Panc1 (cell line): Measurements from ENCODE around the gene RAPGEF1.

ENCODE experiments used
- POLR2AphosphoS5 ChIP-seq: IDR thresholded peaks from 2 replicates; pipeline ENCODE4 v1.6.1; 2012; ENCODE audit warnings: mild to moderate bottlenecking, low read depth, low read length, moderate library complexity
- SIN3A ChIP-seq: IDR thresholded peaks from 2 replicates; pipeline ENCODE4 v1.6.1; 2012; ENCODE audit warnings: low read depth, mild to moderate bottlenecking, low read length, moderate library complexity, borderline replicate concordance; ENCODE audit not compliant: insufficient read depth
- TF ChIP-seq, protein P1 (sequence below): fragments of 450-650 bp; IDR thresholded peaks from 2 replicates; pipeline ENCODE4 v1.5.1; 2017; ENCODE audit warnings: mild to moderate bottlenecking

DNA sequence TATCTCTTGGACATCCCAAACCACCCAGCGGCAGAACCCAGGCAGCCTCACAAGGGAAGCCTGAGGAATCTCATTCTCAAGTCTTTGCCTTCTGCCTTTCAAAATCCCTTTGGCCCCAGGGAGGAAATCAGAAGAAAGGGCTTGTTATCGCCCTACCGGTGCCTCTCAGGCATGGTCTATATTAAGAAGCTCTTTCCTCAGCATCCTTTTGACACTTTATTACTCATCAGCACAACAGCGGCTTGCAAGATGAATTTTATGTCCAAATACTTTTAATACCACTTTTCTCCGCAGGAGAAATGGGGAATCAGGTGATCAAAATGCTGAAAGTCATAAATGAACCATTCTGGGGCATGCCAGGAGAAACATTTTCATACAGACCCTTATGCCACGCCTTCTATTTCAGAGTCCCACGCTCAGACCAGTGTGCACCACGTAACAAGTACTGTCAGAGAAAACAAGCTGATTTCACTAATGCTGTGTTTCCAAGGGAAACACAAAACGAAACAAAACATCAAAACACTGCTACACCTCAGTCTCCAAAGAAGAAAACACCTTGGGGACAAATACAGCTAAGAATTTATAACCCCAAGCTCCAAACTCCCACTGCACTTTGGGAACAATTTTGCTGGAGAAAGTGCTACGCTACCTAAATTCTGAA is 30.0 kb downstream of the RAPGEF1 start:
- TF ChIP-seq, protein P1, sequence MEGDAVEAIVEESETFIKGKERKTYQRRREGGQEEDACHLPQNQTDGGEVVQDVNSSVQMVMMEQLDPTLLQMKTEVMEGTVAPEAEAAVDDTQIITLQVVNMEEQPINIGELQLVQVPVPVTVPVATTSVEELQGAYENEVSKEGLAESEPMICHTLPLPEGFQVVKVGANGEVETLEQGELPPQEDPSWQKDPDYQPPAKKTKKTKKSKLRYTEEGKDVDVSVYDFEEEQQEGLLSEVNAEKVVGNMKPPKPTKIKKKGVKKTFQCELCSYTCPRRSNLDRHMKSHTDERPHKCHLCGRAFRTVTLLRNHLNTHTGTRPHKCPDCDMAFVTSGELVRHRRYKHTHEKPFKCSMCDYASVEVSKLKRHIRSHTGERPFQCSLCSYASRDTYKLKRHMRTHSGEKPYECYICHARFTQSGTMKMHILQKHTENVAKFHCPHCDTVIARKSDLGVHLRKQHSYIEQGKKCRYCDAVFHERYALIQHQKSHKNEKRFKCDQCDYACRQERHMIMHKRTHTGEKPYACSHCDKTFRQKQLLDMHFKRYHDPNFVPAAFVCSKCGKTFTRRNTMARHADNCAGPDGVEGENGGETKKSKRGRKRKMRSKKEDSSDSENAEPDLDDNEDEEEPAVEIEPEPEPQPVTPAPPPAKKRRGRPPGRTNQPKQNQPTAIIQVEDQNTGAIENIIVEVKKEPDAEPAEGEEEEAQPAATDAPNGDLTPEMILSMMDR = no peak
- TF ChIP-seq SIN3A (no peak), POLR2AphosphoS5 (no peak)
